Right kidney (tissue), 9 donors: Measurements from ENCODE around the gene GRID1.

ENCODE experiments used
- DNase-seq: peaks from one replicate; pipeline ENCODE4 v3.0.0-alpha.2; 2016
- long read RNA-seq, 8 donors: transcript quantifications; one replicate each; lab custom pipeline, GENCODE V29; 2026

The GRID1 gene
- long read RNA-seq, donor 1 = 0 reads
- long read RNA-seq, donor 2 = 0 reads
- long read RNA-seq, donor 3 = 0 reads
- long read RNA-seq, donor 4 = 0 reads
- long read RNA-seq, donor 5 = 0 reads
- long read RNA-seq, donor 6 = 0 reads
- long read RNA-seq, donor 7 = 0 reads
- long read RNA-seq, donor 8 = 0 reads

- DNase-seq = peak; percentile 61
Observed at GRCh38 chr10:86366033-86366901, at the start of gene GRID1. Gene GRID1 (minus strand): TSS chr10:86366795.

- DNase-seq = no peak
Observed at GRCh38 chr10:86415583-86415982, 49.0 kb upstream of the GRID1 start.

GRCh38 chr10:86415116-86415515 lies 48.5 kb upstream of the GRID1 start:
- no peak for DNase-seq

GRCh38 chr10:86413046-86413728 lies 46.6 kb upstream of the GRID1 start:
- no peak for DNase-seq

GRCh38 chr10:86411852-86412560 lies 45.4 kb upstream of the GRID1 start:
- no peak for DNase-seq

GRCh38 chr10:86411281-86411841 lies 44.8 kb upstream of the GRID1 start:
- DNase-seq = no peak

- no peak for DNase-seq
Observed at GRCh38 chr10:86410542-86411124, 44.0 kb upstream of the GRID1 start.

GRCh38 chr10:86409183-86409582 lies 42.6 kb upstream of the GRID1 start:
- DNase-seq = no peak

GRCh38 chr10:86403183-86403797 lies 36.7 kb upstream of the GRID1 start:
- no peak for DNase-seq

GRCh38 chr10:86402283-86402941 lies 35.8 kb upstream of the GRID1 start:
- peak; percentile 32 for DNase-seq

- peak; percentile 73 for DNase-seq
Observed at GRCh38 chr10:86401588-86402282, 35.1 kb upstream of the GRID1 start.

GRCh38 chr10:86400705-86401587 lies 34.4 kb upstream of the GRID1 start:
- peak; percentile 75 for DNase-seq

- DNase-seq = peak; percentile 96
Observed at GRCh38 chr10:86399879-86400704, 33.5 kb upstream of the GRID1 start.

- DNase-seq = no peak
Observed at GRCh38 chr10:86399514-86399878, 32.9 kb upstream of the GRID1 start.

GRCh38 chr10:86397120-86397519 lies 30.5 kb upstream of the GRID1 start:
- no peak for DNase-seq

- no peak for DNase-seq
Observed at GRCh38 chr10:86393862-86394455, 27.4 kb upstream of the GRID1 start.

- no peak for DNase-seq
Observed at GRCh38 chr10:86393362-86393761, 26.8 kb upstream of the GRID1 start.

- no peak for DNase-seq
Observed at GRCh38 chr10:86392723-86393094, 26.1 kb upstream of the GRID1 start.
